CD8-positive, alpha-beta memory T cell (primary cell): Measurements from ENCODE around the gene ATP12A. TPM values are rescaled to one million over a fixed set of nuclear protein-coding genes. Genes with fewer than 3 reads are reported as not detected.

Source experiments
- CTCF ChIA-PET: fragments of 350-600 bp; sonication (Branson Sonifier 250); formaldehyde crosslinking; loops from one replicate; lab custom pipeline; 2021; ENCODE audit warnings: antibody characterized with exemption; lab: Charles Lee
- POLR2A ChIA-PET: fragments of 350-600 bp; sonication (Branson Sonifier 250); formaldehyde crosslinking; loops from one replicate; lab custom pipeline; 2021; ENCODE audit warnings: antibody characterized with exemption; lab: Charles Lee
- DNase-seq, 5 donors: peaks; one replicate each; pipeline versions ENCODE4 v3.0.0 to v3.0.0-alpha.2; 2020 to 2022; ENCODE audit warnings: mixed read lengths in 1 of 5
- H3K27ac ChIP-seq: one replicate; pipeline ENCODE4 v1.7.0; 2013; ENCODE audit warnings: low read depth, mild to moderate bottlenecking, low read length, moderate library complexity
- H3K27me3 ChIP-seq: 2 replicates; pipeline ENCODE4 v1.7.0; 2013; ENCODE audit warnings: low read length, mild to moderate bottlenecking; ENCODE audit not compliant: insufficient read depth, poor library complexity, severe bottlenecking
- H3K36me3 ChIP-seq: 2 replicates; pipeline ENCODE4 v1.7.0; 2013; ENCODE audit warnings: mild to moderate bottlenecking, low read length, moderate library complexity; ENCODE audit not compliant: insufficient read depth
- H3K4me1 ChIP-seq: 2 replicates; pipeline ENCODE4 v1.7.0; 2013; ENCODE audit warnings: mild to moderate bottlenecking, low read length, moderate library complexity; ENCODE audit not compliant: insufficient read depth
- H3K4me3 ChIP-seq: 2 replicates; pipeline ENCODE4 v1.7.0; 2013; ENCODE audit warnings: mild to moderate bottlenecking, low read length
- H3K9me3 ChIP-seq: 2 replicates; pipeline ENCODE4 v1.7.0; 2013; ENCODE audit warnings: mild to moderate bottlenecking, low read length
- H3K27ac Mint-ChIP-seq, 8 donors: one replicate each; pipeline ENCODE4 v1.8.0; 2020 to 2021; ENCODE audit warnings: mixed read lengths in 8 of 8, mild to moderate bottlenecking in 6 of 8, inconsistent platforms in 3 of 8, moderate library complexity in 3 of 8
- H3K27me3 Mint-ChIP-seq, 2 donors: one replicate each; pipeline ENCODE4 v1.8.0; 2020 to 2021; ENCODE audit warnings: mixed read lengths in 2 of 2, mild to moderate bottlenecking in 1 of 2, moderate library complexity in 1 of 2
- H3K36me3 Mint-ChIP-seq, 3 donors: one replicate each; pipeline ENCODE4 v1.8.0; 2020 to 2021; ENCODE audit warnings: mixed read lengths in 3 of 3, inconsistent platforms in 1 of 3, mild to moderate bottlenecking in 1 of 3
- H3K4me1 Mint-ChIP-seq, 3 donors: one replicate each; pipeline ENCODE4 v1.8.0; 2020 to 2021; ENCODE audit warnings: mixed read lengths in 3 of 3, inconsistent platforms in 1 of 3, mild to moderate bottlenecking in 1 of 3
- H3K4me3 Mint-ChIP-seq, 7 donors: one replicate each; pipeline ENCODE4 v1.8.0; 2020 to 2021; ENCODE audit warnings: mixed read lengths in 7 of 7, mild to moderate bottlenecking in 6 of 7, moderate library complexity in 4 of 7, inconsistent platforms in 2 of 7
- H3K9me3 Mint-ChIP-seq, 5 donors: one replicate each; pipeline ENCODE4 v1.8.0; 2020 to 2022; ENCODE audit warnings: mixed read lengths in 5 of 5, mild to moderate bottlenecking in 3 of 5, moderate library complexity in 2 of 5, inconsistent platforms in 1 of 5
- polyA plus RNA-seq: library from polyadenylated mRNA; unstranded; fragments of 300-500 nt; fragmentation: Illumina TruSeq; gene quantifications from one replicate; pipeline ENCODE4 v1.2.3, GENCODE V29; 2021
- total RNA-seq, 2 experiments: library from RNA; stranded (reverse); gene quantifications; one replicate each; pipeline ENCODE4 v1.2.3, GENCODE V29; 2021

The ATP12A gene
- total and polyA plus RNA-seq, 3 experiments from 2014 or later, result 4.9 to 6.1 TPM; not detected in 1

- Histone ChIP-seq H3K36me3 (no peaks in the 10 kb centered on the region), H3K4me1 (no peaks in the 10 kb centered on the region), H3K9me3 (no peaks in the 10 kb centered on the region), H3K4me3 (no peak overlapping the region), H3K27ac (no peak overlapping the region), H3K27me3 (no peaks in the 10 kb centered on the region)
- Mint-ChIP-seq H3K27ac (no peak overlapping the region), H3K4me1 (no peaks in the 10 kb centered on the region), H3K27me3 (peaks cover 0 to 2% of the 10 kb centered on the region in 2 donors), H3K36me3 (no peaks in the 10 kb centered on the region), H3K4me3 (no peak overlapping the region), H3K9me3 (no peaks in the 10 kb centered on the region)
- ChIA-PET POLR2A (no interaction called here), CTCF (interaction anchor here (1.1 kb wide), 1 partner anchor 44 kb away, joined by 3 read pairs; no protein-coding TSS in a partner anchor)
- DNase-seq, result no peak
These were observed 58.2 kb downstream of the ATP12A start for GRCh38 chr13:24738366-24738847.

GRCh38 chr13:24740014-24740890, 60.0 kb downstream of the ATP12A start:
- Histone ChIP-seq H3K27me3 (no peaks in the 10 kb centered on the region), H3K4me1 (no peaks in the 10 kb centered on the region), H3K4me3 (no peak overlapping the region), H3K36me3 (no peaks in the 10 kb centered on the region), H3K27ac (no peak overlapping the region), H3K9me3 (no peaks in the 10 kb centered on the region)
- ChIA-PET CTCF (no interaction called here), POLR2A (no interaction called here)
- H3K27me3 Mint-ChIP-seq, result peaks cover 7 to 15% of the 10 kb centered on the region in 2 donors
- no peak overlapping the region for H3K4me3 Mint-ChIP-seq
- DNase-seq, result no peak
- H3K9me3 Mint-ChIP-seq, result no peaks in the 10 kb centered on the region
- peaks cover 0 to under 1% (median 0%) of the 10 kb centered on the region in 3 donors for H3K4me1 Mint-ChIP-seq
- peak overlapping the region in 1 of 8 donors; percentile 58 for H3K27ac Mint-ChIP-seq
- no peaks in the 10 kb centered on the region for H3K36me3 Mint-ChIP-seq

- CTCF ChIA-PET, result no interaction called here
- POLR2A ChIA-PET, result no interaction called here
- no peak for DNase-seq
These were observed 60.9 kb downstream of the ATP12A start for GRCh38 chr13:24741016-24741662.

GRCh38 chr13:24741791-24742190, 61.6 kb downstream of the ATP12A start:
- Histone ChIP-seq H3K4me1 (no peaks in the 10 kb centered on the region), H3K27ac (no peak overlapping the region), H3K9me3 (no peaks in the 10 kb centered on the region), H3K4me3 (no peak overlapping the region), H3K27me3 (no peaks in the 10 kb centered on the region), H3K36me3 (no peaks in the 10 kb centered on the region)
- CTCF ChIA-PET, result no interaction called here
- POLR2A ChIA-PET, result no interaction called here
- peaks cover 12 to 21% of the 10 kb centered on the region in 2 donors for H3K27me3 Mint-ChIP-seq
- H3K27ac Mint-ChIP-seq, result no peak overlapping the region
- peaks cover 0 to 8% (median 0%) of the 10 kb centered on the region in 3 donors for H3K4me1 Mint-ChIP-seq
- no peak for DNase-seq
- no peaks in the 10 kb centered on the region for H3K36me3 Mint-ChIP-seq
- H3K4me3 Mint-ChIP-seq, result no peak overlapping the region
- H3K9me3 Mint-ChIP-seq, result no peaks in the 10 kb centered on the region

More at GRCh38 chr13:24741016-24741662, 60.9 kb downstream of the ATP12A start:
- no peaks in the 10 kb centered on the region for H3K36me3 Mint-ChIP-seq
- Histone ChIP-seq H3K27ac (no peak overlapping the region), H3K27me3 (no peaks in the 10 kb centered on the region), H3K9me3 (no peaks in the 10 kb centered on the region), H3K4me1 (no peaks in the 10 kb centered on the region), H3K36me3 (no peaks in the 10 kb centered on the region), H3K4me3 (no peak overlapping the region)
- H3K4me3 Mint-ChIP-seq, result no peak overlapping the region
- H3K9me3 Mint-ChIP-seq, result no peaks in the 10 kb centered on the region
- H3K4me1 Mint-ChIP-seq, result peaks cover 0 to 4% (median 0%) of the 10 kb centered on the region in 3 donors
- H3K27me3 Mint-ChIP-seq, result peaks cover 10 to 18% of the 10 kb centered on the region in 2 donors
- no peak overlapping the region for H3K27ac Mint-ChIP-seq

- Mint-ChIP-seq H3K4me3 (no peak overlapping the region), H3K4me1 (peaks cover 2 to 13% (median 4%) of the 10 kb centered on the region in 3 donors)
- POLR2A ChIA-PET, result no interaction called here
These were observed 62.1 kb downstream of the ATP12A start for GRCh38 chr13:24742294-24742693.

GRCh38 chr13:24742977-24743376, 62.8 kb downstream of the ATP12A start:
- no peaks in the 10 kb centered on the region for H3K36me3 Mint-ChIP-seq
- no peak for DNase-seq
- Histone ChIP-seq H3K36me3 (no peaks in the 10 kb centered on the region), H3K27ac (no peak overlapping the region), H3K9me3 (no peaks in the 10 kb centered on the region), H3K4me3 (no peak overlapping the region), H3K27me3 (no peaks in the 10 kb centered on the region), H3K4me1 (no peaks in the 10 kb centered on the region)
- peaks cover 19 to 29% of the 10 kb centered on the region in 2 donors for H3K27me3 Mint-ChIP-seq
- H3K4me1 Mint-ChIP-seq, result peaks cover 2 to 17% (median 7%) of the 10 kb centered on the region in 3 donors
- no peak overlapping the region for H3K27ac Mint-ChIP-seq
- H3K9me3 Mint-ChIP-seq, result no peaks in the 10 kb centered on the region
- peak overlapping the region in 1 of 7 donors; percentile 76 for H3K4me3 Mint-ChIP-seq
- ChIA-PET CTCF (interaction anchor here (0.7 to 1.6 kb wide), 3 partner anchors 8 to 50 kb away, joined by 3 read pairs; no protein-coding TSS in a partner anchor), POLR2A (no interaction called here)

More at GRCh38 chr13:24742294-24742693, 62.1 kb downstream of the ATP12A start:
- H3K9me3 ChIP-seq, result no peaks in the 10 kb centered on the region
- CTCF ChIA-PET, result interaction anchor here (0.7 to 1.6 kb wide), 2 partner anchors 8 to 15 kb away, joined by 3 read pairs; no protein-coding TSS in a partner anchor
- DNase-seq, result no peak
- no peaks in the 10 kb centered on the region for H3K4me1 ChIP-seq
- H3K36me3 ChIP-seq, result no peaks in the 10 kb centered on the region
- no peaks in the 10 kb centered on the region for H3K36me3 Mint-ChIP-seq
- peaks cover 17 to 25% of the 10 kb centered on the region in 2 donors for H3K27me3 Mint-ChIP-seq
- H3K9me3 Mint-ChIP-seq, result no peaks in the 10 kb centered on the region
- H3K27ac Mint-ChIP-seq, result no peak overlapping the region
- H3K4me3 ChIP-seq, result no peak overlapping the region
- no peak overlapping the region for H3K27ac ChIP-seq
- no peaks in the 10 kb centered on the region for H3K27me3 ChIP-seq

GRCh38 chr13:24744247-24744646, 64.0 kb downstream of the ATP12A start:
- Mint-ChIP-seq H3K36me3 (no peaks in the 10 kb centered on the region), H3K27me3 (peaks cover 23 to 35% of the 10 kb centered on the region in 2 donors), H3K4me1 (peaks cover 5 to 22% (median 10%) of the 10 kb centered on the region in 3 donors), H3K27ac (no peak overlapping the region), H3K9me3 (no peaks in the 10 kb centered on the region), H3K4me3 (no peak overlapping the region)
- ChIA-PET CTCF (interaction anchor here (1.6 kb wide), 1 partner anchor 51 kb away, joined by 3 read pairs; no protein-coding TSS in a partner anchor), POLR2A (no interaction called here)
- H3K36me3 ChIP-seq, result no peaks in the 10 kb centered on the region
- H3K9me3 ChIP-seq, result no peaks in the 10 kb centered on the region
- H3K4me1 ChIP-seq, result no peaks in the 10 kb centered on the region
- DNase-seq, result no peak
- no peaks in the 10 kb centered on the region for H3K27me3 ChIP-seq
- no peak overlapping the region for H3K4me3 ChIP-seq
- H3K27ac ChIP-seq, result no peak overlapping the region

- H3K36me3 Mint-ChIP-seq, result no peaks in the 10 kb centered on the region
- H3K27ac ChIP-seq, result no peak overlapping the region
- peak overlapping the region in 1 of 7 donors; percentile 85 for H3K4me3 Mint-ChIP-seq
- H3K9me3 Mint-ChIP-seq, result no peaks in the 10 kb centered on the region
- peaks cover 5 to 22% (median 10%) of the 10 kb centered on the region in 3 donors for H3K4me1 Mint-ChIP-seq
- no peak for DNase-seq
- ChIA-PET POLR2A (no interaction called here), CTCF (no interaction called here)
- H3K27ac Mint-ChIP-seq, result no peak overlapping the region
- no peaks in the 10 kb centered on the region for H3K4me1 ChIP-seq
- H3K4me3 ChIP-seq, result no peak overlapping the region
- H3K36me3 ChIP-seq, result no peaks in the 10 kb centered on the region
- no peaks in the 10 kb centered on the region for H3K27me3 ChIP-seq
- no peaks in the 10 kb centered on the region for H3K9me3 ChIP-seq
- H3K27me3 Mint-ChIP-seq, result peaks cover 25 to 44% of the 10 kb centered on the region in 2 donors
These were observed 65.3 kb downstream of the ATP12A start for GRCh38 chr13:24745516-24745860.
